Left lobe of liver (tissue), 2 donors: Measurements from ENCODE around the gene SMG5. TPM values are rescaled to one million over a fixed set of nuclear protein-coding genes. Genes with fewer than 3 reads are reported as not detected.
"Not testable (repeated sequence)": the region's sequence is repeated elsewhere in the genome, so short reads cannot be mapped to it uniquely, and the experiment has no call there.

Source experiments
- ATAC-seq: fragments of 200-7000 bp; cut with Tn5 transposase; one replicate; pipeline ENCODE4 v1.9.1; 2020; ENCODE audit warnings: mild to moderate bottlenecking, moderate library complexity
- DNase-seq: peaks from one replicate; pipeline ENCODE4 v3.0.0-alpha.2; 2020; ENCODE audit warnings: low spot score
- total RNA-seq: library from RNA; stranded (reverse); gene quantifications from one replicate; pipeline ENCODE4 v1.2.1, GENCODE V29; 2021
- donor health status: DM: no; HTN: no; CAD: no; lungs with moderate emphysema.
- donor health status: DM: no; HTN: yes; CAD: no.

SMG5 gene, protein sequence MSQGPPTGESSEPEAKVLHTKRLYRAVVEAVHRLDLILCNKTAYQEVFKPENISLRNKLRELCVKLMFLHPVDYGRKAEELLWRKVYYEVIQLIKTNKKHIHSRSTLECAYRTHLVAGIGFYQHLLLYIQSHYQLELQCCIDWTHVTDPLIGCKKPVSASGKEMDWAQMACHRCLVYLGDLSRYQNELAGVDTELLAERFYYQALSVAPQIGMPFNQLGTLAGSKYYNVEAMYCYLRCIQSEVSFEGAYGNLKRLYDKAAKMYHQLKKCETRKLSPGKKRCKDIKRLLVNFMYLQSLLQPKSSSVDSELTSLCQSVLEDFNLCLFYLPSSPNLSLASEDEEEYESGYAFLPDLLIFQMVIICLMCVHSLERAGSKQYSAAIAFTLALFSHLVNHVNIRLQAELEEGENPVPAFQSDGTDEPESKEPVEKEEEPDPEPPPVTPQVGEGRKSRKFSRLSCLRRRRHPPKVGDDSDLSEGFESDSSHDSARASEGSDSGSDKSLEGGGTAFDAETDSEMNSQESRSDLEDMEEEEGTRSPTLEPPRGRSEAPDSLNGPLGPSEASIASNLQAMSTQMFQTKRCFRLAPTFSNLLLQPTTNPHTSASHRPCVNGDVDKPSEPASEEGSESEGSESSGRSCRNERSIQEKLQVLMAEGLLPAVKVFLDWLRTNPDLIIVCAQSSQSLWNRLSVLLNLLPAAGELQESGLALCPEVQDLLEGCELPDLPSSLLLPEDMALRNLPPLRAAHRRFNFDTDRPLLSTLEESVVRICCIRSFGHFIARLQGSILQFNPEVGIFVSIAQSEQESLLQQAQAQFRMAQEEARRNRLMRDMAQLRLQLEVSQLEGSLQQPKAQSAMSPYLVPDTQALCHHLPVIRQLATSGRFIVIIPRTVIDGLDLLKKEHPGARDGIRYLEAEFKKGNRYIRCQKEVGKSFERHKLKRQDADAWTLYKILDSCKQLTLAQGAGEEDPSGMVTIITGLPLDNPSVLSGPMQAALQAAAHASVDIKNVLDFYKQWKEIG
- total RNA-seq: 43.3 TPM

DNA sequence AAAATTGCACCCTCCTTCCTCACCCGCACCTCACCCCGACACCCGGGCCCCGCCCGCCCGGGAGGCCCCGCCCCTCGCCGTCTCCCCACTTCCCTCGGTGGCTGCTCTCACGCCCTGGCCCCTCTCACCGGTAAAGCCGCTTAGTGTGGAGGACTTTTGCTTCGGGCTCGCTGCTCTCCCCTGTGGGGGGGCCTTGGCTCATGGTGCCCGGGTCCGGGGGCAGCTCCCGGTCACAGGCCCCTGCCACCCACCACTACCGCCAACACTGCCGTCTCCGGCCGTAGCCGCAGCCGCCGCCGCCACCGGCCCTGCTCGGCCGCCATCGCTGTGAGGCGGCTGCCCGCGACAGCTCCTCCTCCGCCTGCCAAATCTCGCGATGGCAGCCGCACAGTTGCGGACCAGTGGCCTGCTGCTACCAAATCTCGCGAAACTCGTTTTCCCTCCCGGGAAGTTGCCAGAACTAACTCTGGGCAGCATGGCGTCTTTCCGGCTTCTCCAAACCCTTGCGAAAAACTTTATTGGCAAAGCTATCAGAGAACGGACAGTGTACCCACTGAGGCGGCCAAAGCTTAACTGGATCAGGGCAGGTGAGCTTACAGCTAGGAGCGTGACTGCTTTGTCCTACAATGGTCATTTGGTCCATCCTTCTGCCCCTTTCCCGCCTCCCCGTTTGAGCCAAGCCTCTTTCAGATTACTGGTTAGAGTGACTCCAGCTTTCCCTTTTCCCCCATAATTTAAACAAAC lies at the start of gene SMG5:
Gene SMG5, minus strand, starts transcription at position 347 of the 744 bp plus-strand sequence. Its CDS starts 145 bp downstream, at position 202.
- ATAC-seq (peak; percentile 92), DNase-seq (peak; percentile 98)

DNA sequence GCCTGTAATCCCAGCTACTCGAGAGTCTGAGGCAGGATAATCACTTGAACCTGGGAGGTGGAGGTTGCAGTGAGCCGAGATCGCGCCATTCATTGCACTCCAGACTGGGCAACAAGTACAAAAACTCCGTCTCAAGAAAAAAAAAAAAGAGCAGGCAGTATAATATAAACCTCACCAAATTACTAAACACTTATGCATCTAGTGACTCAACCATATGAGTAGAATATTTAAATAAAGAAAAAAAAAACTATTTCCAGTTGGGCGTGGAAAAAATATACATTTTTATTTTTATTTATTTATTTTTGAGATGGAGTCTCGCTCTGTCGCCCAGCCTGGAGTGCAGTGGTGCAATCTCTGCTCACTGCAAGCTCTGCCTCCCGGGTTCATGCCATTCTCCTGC lies 40.6 kb upstream of the SMG5 start:
- ATAC-seq, DNase-seq: not testable (repeated sequence)

DNA sequence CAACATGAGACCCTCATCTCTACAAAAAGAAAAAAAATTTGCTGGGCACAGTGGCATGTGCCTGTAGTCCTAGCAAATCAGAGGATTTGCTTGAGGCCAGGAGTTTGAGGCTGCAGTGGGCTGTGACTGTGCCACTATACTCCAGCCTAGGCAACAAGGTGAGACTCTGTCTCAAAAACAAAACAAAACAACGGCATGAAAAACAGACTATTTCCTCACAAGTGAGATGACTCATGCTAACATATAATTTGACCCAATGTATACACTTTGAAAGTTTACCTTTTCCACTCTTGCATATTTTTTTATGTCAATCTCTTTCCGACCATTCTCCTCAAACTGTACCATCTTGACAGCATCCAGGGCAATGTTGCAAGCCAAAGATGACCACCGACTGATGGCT lies 37.9 kb upstream of the SMG5 start:
- no peak for DNase-seq
- no peak for ATAC-seq

DNA sequence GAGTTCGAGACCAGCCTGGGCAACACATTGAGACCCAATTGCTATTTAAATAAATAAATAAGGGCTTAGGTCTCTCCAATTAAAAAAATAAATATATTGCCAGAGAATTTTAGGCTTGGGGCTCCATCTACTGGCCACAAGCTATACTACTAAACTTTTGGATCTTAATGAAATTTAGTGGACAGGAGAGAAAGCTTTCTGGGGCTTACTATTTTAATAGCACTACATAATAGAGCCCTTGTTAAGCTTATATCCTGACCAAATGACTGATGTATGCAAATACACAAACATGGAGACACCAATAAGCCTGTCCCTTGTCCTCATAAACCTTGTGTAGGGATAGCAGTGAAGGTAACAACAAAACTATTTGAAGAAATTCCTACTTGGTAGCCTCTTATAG lies 37.0 kb upstream of the SMG5 start:
- DNase-seq (no peak), ATAC-seq (peak; percentile 53)

DNA sequence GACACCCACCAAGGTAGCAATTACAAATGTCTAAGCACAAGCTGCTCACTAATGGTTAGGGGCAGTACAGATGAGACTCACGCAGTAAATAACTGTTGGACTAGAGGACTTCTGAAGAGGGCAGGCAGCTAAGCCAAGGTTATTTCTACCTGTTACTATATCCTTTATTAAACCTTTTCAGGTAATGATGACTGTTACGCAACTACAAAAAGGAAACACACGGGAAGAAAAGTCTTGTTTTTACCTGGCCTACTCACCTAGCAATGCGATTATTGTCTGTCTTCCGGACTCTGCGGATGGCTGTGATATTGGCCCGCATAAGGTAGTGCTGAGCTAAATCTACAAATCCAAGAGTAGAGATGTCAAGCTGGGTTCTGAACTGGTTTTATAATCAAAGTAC lies 34.3 kb upstream of the SMG5 start:
- no peak for DNase-seq
- no peak for ATAC-seq

DNA sequence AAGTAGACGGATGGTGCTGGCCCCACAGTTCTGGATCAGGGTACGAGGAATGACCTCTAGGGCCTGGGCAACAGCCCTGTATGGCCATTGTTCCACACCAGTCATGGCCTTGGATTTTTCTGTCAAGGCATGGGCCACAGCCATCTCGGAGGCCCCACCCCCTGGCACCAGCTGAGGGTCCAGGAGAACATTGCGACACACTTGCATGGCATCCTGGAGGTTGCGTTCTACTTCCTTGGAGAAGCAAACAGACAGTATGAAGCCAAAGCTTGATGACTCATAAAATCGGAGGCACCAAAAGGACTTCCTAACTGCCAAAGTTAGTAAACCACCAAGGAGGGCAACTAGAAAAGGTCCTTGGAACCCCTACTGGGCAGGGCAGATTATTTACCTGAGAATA lies 28.3 kb upstream of the SMG5 start:
- ATAC-seq (no peak), DNase-seq (no peak)

DNA sequence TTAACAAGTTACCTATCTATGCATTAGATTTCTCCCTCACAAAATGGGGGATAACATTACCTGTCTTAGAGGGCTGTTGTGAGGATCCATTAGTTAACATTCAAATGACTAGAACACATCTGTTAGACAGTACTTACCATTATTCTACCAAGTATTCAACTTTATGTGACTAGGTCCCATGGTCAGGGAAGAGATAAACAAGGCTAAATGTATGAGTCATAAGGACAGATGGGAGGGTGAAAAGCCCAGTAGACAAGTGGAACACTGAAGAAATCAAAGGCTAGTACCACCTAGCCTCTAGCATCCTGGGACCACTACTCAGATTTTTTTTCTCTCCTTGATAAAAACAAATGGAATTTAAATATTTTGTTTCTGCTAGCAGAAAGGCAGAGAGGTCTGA lies 25.5 kb upstream of the SMG5 start:
- DNase-seq (no peak), ATAC-seq (no peak)

DNA sequence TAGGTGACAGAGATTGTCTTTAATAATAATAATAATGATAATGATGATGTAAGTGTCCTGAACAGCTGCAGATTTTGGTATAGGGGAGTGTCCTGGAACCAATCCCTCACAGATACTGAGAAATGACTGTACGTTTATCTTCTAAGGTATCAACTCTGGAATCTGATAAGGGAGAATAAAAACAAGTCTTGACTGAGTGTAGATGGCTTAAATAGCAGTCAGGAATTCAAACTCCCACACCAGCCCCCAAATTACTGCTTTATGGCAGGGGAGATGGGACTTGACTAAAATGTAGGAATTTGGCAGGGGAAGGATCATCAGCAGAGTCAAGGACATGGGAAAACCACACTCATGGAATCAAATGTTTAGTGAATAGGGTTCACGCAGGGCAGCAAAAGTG lies 22.6 kb upstream of the SMG5 start:
- DNase-seq (no peak), ATAC-seq (no peak)

DNA sequence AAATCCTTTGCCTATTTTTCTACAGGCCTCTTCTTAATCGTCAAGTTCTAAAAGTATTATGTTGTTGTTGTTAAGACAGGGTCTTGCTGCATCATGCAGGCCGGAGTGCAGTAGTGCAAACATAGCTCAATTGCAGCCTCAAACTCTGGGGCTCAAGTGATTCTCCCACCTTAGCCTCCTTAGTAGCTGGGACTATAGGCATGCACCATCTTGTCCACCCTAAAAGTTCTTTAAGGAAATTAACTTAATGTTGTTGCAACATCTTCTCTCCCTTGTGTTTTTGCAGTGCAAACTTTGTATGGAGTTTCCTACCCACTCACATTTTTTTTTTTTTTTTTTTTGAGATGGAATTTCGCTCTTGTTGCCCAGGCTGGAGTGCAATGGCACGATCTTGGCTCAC lies 20.6 kb upstream of the SMG5 start:
- ATAC-seq (no peak), DNase-seq (no peak)

DNA sequence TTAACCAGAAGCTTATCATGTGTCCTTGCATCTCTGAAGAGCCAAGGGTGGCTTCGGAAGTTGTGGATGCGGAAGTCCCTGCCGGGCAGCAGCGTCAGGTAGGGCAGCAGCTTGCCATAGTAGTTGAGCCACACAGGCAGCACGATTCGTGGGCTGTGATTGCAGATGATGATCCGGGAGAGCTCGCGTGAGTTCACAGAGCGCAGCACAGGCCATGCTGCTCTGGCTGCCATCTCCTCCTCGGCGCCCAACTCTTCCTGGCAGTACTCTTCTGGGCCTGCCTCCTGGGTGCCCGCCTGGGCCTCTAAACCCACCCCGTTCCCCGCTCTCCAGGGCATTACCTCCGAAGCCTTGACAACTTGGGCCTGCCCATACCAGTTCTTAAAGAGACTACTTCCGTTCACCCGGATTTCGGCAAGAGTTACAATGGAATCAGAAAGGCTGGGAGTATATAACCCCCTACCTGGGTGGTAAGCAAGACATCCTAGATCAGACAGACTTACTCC lies 16.3 kb upstream of the SMG5 start, which contains the start of gene VHLL:
Gene VHLL, minus strand, starts transcription at position 456 of the 506 bp plus-strand sequence. Its CDS starts 118 bp downstream, at position 338.
- ATAC-seq: no peak
- no peak for DNase-seq

DNA sequence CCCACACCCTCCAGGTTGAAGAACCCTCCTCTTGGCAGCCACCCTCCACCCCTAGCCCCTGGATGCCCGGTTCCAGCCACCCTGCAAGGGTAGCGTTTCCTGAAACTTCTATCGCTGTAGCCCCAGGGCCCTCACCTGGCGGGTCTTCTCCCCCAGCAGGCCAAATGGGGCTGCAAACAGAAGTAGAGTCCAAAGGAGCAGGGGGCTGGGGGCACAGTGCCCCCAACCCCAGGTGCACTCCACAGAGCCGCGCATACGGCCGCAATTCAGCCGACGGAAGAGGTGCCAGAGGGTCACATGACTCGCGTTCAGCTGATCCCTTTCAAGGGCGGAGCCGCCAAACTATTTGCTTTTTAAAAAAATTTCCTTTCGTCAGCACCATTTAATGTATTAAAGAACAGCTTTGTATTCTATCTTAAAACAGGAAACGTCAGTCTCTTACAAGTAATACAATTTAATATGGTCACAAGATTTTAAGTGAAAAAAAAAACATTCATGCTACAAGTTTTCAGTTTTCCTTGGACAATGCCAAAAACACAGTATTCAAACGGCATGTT lies 12.8 kb upstream of the SMG5 start, which contains the start of gene GLMP:
Gene GLMP, minus strand, starts transcription at position 289 of the 557 bp plus-strand sequence. Its CDS starts 34 bp downstream, at position 255.
- ATAC-seq (peak; percentile 46), DNase-seq (peak; percentile 74)

DNA sequence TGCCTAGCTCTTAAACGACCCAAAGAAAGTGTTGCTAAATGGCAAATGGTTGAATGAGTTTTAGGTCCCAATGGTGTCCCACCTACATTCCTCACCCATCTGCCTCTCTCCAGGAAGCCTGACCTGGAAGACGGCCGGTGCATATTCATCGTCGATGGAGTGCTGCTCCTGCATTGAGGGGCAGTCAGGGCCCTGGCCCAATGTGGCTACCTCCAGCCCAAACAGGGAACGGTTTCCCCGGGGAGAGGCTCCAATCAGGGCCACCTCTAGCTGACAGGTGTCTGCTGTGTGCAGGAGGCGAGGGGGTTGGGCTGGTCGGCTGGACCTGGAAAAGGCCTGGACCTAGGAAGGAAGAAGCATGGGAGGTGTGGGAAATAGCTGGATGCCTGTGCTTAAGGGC lies 11.3 kb upstream of the SMG5 start:
- no peak for DNase-seq
- ATAC-seq: no peak

DNA sequence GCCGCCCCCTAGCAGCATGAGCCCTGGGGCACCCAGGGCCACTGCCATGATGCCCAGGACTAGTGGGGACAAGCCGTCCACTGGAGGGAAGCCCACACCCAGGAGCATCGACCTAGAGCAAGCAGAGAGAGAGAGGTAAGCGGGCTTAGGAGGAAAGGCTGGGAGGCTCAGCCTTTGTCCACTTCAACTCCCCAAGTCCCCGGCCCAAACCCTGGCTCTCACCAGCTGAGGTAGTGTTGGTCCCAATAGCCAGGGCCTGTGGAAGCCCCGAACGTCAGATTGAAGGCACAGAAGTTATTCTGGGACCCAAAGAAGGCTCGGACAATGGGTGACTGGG lies 10.4 kb upstream of the SMG5 start:
- ATAC-seq: no peak
- no peak for DNase-seq

DNA sequence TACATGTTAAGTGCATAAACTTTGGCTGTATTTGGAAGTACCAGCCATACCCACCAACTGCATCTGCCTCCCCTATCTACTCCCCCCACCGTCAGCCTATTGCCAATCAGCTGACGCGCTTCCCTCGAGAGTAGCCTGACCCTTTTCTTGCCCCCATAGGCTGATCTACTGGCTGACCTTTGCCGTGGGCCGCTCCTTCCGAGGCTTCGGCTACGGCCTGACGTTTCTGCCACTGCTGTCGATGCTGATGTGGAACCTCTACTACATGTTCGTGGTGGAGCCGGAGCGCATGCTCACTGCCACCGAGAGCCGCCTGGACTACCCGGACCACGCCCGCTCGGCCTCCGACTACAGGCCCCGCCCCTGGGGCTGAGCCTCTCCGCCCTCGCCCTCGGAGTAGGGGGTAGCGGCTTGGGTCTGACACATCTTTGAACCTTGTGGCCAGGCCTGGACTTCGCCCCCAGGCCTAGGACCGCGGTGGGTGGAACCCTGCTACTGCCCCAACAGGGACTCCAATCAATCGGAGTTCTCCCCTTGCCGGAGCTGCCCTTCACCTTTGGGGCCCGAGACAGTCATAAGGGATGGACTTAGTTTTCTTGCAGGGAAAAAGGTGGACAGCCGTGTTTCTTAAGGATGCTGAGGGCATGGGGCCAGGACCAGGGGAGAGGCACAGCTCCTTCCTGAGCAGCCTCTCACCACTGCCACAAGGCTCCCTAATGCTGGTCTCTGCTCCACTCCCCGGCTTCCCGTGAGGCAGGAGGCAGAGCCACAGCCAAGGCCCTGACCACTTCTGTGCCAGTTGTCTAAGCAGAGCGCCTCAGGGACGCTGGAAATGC lies 8.8 kb upstream of the SMG5 start:
- ATAC-seq (peak; percentile 94), DNase-seq (peak; percentile 98)

DNA sequence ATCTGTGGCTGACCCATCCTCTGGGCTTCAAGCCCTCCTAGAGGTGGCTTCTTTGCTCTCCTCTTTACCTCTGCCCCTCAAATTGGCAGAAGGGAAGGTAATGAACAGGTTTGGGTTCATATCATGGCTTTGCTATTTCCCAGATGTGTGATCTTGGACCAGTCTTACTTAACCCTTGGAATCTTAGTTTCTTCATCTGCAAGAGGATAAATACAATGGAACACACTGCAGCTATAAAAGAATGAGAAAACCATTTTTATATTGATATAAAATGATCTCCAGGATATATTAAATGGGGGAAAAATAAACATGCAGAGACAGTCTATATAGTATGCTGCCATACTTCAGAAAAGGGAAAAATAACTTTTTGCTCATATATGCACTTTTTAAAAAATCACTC lies 7.2 kb upstream of the SMG5 start:
- ATAC-seq: no peak
- DNase-seq: no peak

DNA sequence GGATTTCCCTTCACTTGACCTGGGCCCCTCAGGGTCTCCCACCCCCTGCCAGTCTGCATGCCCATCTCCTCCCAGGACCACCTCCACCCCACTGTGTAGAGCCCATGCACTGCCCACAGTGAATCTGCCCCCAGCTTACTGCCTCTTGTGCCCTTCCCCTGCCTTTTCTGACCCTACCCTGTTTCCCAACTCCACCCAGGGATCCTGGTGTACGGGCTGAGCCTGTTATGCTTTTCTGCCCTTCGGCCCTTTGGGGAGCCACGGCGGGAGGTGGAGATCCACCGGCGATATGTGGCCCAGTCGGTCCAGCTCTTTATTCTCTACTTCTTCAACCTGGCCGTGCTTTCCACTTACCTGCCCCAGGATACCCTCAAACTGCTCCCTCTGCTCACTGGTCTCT lies 3.4 kb upstream of the SMG5 start:
- no peak for DNase-seq

DNA sequence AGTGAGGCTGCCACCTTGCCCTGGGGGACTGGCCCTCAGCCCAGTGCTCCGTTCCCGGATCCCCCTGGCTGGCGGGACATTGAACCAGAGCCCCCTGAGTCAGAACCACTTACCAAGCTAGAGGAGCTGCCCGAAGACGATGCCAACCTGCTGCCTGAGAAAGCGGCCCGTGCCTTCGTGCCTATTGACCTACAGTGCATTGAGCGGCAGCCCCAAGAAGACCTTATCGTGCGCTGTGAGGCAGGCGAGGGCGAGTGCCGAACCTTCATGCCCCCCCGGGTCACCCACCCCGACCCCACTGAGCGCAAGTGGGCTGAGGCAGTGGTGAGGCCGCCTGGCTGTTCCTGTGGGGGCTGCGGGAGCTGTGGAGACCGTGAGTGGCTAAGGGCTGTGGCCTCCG lies 2.8 kb upstream of the SMG5 start:
- DNase-seq: no peak
- ATAC-seq: no peak

More for the DNA sequence above, 3.4 kb upstream of the SMG5 start:
- no peak for ATAC-seq

DNA sequence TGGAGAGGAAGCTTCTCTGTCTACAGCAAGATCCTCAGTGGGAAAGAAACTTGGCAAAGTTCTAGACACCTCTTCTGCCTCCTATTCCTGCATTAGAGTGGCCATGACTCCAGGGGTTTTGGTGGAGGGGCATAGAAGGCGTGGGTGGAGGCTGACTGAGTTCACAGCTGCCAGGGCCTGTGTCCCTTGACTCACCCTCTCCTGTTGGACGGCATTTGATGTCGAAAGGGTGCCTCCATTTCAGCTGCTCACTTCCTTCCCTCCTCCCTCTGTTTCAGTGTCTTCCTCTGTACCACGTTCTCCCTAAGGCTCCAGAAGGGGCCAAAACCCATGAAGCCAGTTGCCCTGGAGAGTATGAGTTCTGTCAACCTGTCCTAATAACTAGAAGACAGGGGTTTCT lies 2.1 kb upstream of the SMG5 start:
- ATAC-seq (no peak), DNase-seq (no peak)

DNA sequence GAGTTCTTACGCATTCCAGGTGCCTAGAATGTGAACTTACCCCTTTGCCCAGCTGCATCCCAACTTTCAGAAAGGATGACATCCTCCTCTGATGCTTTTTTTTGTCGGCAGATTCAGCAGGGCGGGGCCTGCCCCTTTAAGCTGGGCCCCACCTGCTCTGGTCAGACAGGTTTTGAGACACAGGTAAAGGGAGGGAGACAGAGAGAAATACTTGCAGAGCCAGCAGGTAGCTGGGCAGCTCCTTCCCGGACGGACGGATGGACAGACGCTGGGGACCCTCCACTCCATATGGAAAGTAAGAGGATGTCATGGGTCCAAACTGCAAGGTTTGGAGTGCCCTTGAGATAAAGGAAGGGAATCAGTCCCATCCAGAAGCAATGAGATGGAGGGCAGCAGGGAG lies 1.5 kb upstream of the SMG5 start, which contains the start of gene TMEM79:
Gene TMEM79, plus strand, starts transcription at position 214 of the 400 bp plus-strand sequence. CDS start 902 bp downstream, outside the sequence.
- DNase-seq: no peak
- ATAC-seq: no peak
